Karpas-422 (cell line): ENCODE results near the gene WFIKKN2. TPM values are rescaled to one million over a fixed set of nuclear protein-coding genes. Genes with fewer than 3 reads are reported as not detected.

ENCODE experiments used
- DNase-seq: peaks from one replicate; pipeline ENCODE4 v3.0.0-alpha.2; 2015
- H2AFZ ChIP-seq: fragments of 200-600 bp; sonication (generic); 2 replicates; pipeline ENCODE4 v1.6.1; 2014; ENCODE audit warnings: antibody characterized with exemption, low read length, mixed read lengths
- H3K27ac ChIP-seq: fragments of 200-600 bp; sonication (generic); 2 replicates; pipeline ENCODE4 v1.5.1; 2014; ENCODE audit warnings: mild to moderate bottlenecking, low read length, moderate library complexity
- H3K27me3 ChIP-seq: fragments of 200-600 bp; sonication (generic); 2 replicates; pipeline ENCODE4 v1.6.1; 2014; ENCODE audit warnings: low read length, mixed read lengths
- H3K36me3 ChIP-seq: fragments of 200-600 bp; sonication (generic); 2 replicates; pipeline ENCODE4 v1.6.1; 2014; ENCODE audit warnings: low read length, mixed read lengths; ENCODE audit not compliant: insufficient read depth
- H3K4me1 ChIP-seq: fragments of 200-600 bp; sonication (generic); 2 replicates; pipeline ENCODE4 v1.6.1; 2014; ENCODE audit warnings: mild to moderate bottlenecking, low read length, mixed read lengths
- H3K4me2 ChIP-seq: fragments of 200-600 bp; sonication (generic); 2 replicates; pipeline ENCODE4 v1.6.1; 2014; ENCODE audit warnings: low read length, low read depth, mild to moderate bottlenecking; ENCODE audit not compliant: poor library complexity, severe bottlenecking
- H3K4me3 ChIP-seq: fragments of 200-600 bp; sonication (generic); 2 replicates; pipeline ENCODE4 v1.5.1; 2014; ENCODE audit warnings: mild to moderate bottlenecking, antibody characterized with exemption, low read length, mixed read lengths
- H3K79me2 ChIP-seq: fragments of 200-600 bp; sonication (generic); 2 replicates; pipeline ENCODE4 v1.6.1; 2014; ENCODE audit warnings: mild to moderate bottlenecking, low read length, mixed read lengths
- H3K9ac ChIP-seq: fragments of 200-600 bp; sonication (generic); 2 replicates; pipeline ENCODE4 v1.6.0; 2014; ENCODE audit warnings: low read length
- H3K9me2 ChIP-seq: fragments of 200-600 bp; sonication (generic), shearing (Covaris generic); replicated peaks from 2 replicates; pipeline ENCODE4 v1.6.0; 2014; ENCODE audit warnings: mild to moderate bottlenecking, low read length, moderate library complexity; ENCODE audit not compliant: insufficient read depth
- H3K9me3 ChIP-seq: fragments of 300-700, 200-600 bp; sonication (generic); 2 replicates; pipeline ENCODE4 v1.6.1; 2014; ENCODE audit warnings: low read length, mixed read lengths
- H4K20me1 ChIP-seq: fragments of 200-600 bp; sonication (generic); 2 replicates; pipeline ENCODE4 v1.6.1; 2014; ENCODE audit warnings: mild to moderate bottlenecking, antibody characterized with exemption, low read length, low read depth; ENCODE audit not compliant: insufficient read depth
- total RNA-seq: library from RNA; depleted of rRNA; stranded (reverse); fragments of >200 nt; shearing (Covaris generic); gene quantifications from 2 replicates; pipeline ENCODE4 v1.2.3, GENCODE V29; 2014; ENCODE audit warnings: low replicate concordance

The WFIKKN2 gene
- total RNA-seq, 1 experiment from 2014 or later, result not detected

DNA sequence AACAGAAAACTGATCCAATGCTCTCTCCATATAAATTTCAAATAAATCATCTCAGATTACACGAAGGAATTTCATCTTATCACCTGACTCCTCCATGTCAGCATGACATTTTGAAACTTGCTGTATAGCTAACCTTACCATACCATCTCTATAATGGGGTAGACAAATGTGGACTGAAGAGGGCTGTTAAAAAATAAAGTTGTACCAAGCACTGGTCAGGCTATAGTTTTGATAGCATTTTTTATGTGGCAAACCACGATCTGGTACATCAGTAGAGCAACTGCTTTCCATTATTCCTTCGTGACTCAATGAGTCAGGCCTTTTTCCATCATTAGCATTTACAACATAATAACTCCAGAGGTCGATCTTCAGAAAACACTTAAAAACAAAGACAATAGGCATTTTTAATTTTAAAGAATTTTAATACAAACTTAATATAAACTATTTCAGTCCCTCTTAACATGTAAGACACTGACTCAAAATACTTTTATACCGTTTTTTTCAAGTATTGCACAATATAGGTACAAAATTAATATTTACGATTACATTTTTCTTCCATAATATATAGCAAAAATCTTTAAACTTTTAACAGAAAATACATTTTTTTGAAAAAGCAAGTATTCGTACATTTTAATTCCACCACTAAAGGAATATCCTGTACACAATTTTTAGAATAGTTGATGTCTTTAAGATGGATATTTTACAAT is 26.6 kb downstream of the WFIKKN2 start:
- Histone ChIP-seq H3K9me2 (no peaks in the 10 kb centered on the region), H3K4me2 (no peak overlapping the region), H3K9me3 (no peaks in the 10 kb centered on the region), H3K27me3 (no peaks in the 10 kb centered on the region), H4K20me1 (peaks cover 35% of the 10 kb centered on the region), H3K9ac (no peak overlapping the region), H3K4me1 (peaks cover 14% of the 10 kb centered on the region), H3K4me3 (no peak overlapping the region), H2AFZ (no peak overlapping the region), H3K27ac (no peak overlapping the region), H3K36me3 (peaks cover 23% of the 10 kb centered on the region), H3K79me2 (peaks cover 20% of the 10 kb centered on the region)
- DNase-seq, result no peak

DNA sequence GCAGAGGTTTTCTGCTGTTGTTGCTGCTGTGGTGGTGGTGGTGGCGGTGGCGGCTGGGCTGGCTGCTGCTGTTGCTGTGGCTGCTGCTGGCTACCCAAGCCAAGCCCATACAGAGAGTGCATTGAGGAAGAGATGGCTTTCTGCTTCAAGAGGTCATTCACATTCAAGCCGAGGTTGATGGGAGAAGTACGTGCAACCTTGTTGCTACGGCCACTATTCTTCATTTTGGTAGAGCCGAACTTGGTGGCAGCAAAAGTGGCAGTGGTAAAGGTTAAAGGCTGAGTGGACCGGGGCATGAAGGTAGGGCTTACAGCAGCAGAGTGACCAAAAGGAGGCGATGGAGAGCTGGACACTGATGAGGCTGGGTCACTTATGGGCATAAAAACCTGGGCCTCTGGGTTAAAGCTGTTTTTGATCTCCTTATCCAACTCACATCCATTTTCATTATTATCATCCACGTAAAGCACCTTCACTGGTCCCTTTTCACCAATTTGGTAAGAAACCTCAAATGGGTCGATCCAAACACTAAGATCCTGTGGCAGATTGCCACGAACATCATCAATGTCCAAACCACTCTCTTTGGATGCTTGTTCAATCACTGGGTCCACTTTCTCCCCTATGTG is 27.9 kb downstream of the WFIKKN2 start:
- H3K27me3 ChIP-seq, result no peaks in the 10 kb centered on the region
- no peak overlapping the region for H3K27ac ChIP-seq
- peaks cover 35% of the 10 kb centered on the region for H4K20me1 ChIP-seq
- no peak overlapping the region for H2AFZ ChIP-seq
- no peaks in the 10 kb centered on the region for H3K9me3 ChIP-seq
- DNase-seq, result no peak
- no peak overlapping the region for H3K4me3 ChIP-seq
- H3K36me3 ChIP-seq, result peaks cover 23% of the 10 kb centered on the region
- peaks cover 20% of the 10 kb centered on the region for H3K79me2 ChIP-seq
- no peaks in the 10 kb centered on the region for H3K9me2 ChIP-seq
- H3K4me1 ChIP-seq, result peaks cover 24% of the 10 kb centered on the region
- H3K4me2 ChIP-seq, result no peak overlapping the region
- no peak overlapping the region for H3K9ac ChIP-seq

DNA sequence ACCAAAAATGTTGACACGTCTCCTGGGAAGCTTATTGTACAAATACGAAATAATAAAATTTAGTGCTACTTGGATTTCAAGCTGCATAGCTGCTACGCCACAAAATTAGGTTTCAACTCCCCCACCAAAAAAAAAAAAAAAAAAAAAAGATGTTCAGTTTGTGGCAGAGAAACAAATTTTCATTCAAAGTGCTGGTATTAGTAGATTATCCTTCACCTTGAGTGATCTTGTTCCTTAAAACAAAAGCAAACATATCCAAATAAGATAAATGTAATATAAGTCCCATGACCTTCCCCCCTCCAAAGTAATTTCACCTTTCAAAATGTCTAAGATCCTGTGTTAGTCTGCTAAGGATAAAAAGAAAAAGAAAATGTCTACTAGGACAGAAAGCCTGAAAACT is 28.5 kb downstream of the WFIKKN2 start:
- H3K79me2 ChIP-seq, result peaks cover 20% of the 10 kb centered on the region
- H3K9ac ChIP-seq, result no peak overlapping the region; the same call in 1 of the 2 replicates

DNA sequence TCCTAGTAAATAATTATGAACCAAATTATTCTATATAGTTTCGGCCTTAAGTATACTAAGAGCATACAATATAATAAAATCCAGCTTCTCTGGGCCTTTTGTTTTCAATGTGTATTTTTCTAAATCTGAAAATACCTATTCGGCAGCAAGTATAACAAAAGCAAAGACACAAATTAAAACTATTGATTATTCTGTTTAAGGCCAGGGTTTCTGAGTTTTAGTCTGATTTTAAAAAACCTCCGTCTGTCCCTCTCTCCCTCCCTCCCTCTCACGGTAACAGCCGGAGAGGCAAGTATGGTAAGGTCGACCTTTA is 29.3 kb downstream of the WFIKKN2 start:
- Histone ChIP-seq H3K4me3 (peak overlapping the region; percentile 84), H3K27ac (no peak overlapping the region), H3K36me3 (peaks cover 23% of the 10 kb centered on the region), H3K79me2 (peaks cover 20% of the 10 kb centered on the region), H3K27me3 (no peaks in the 10 kb centered on the region), H3K9me2 (no peaks in the 10 kb centered on the region), H4K20me1 (peaks cover 35% of the 10 kb centered on the region), H2AFZ (no peak overlapping the region), H3K9me3 (no peaks in the 10 kb centered on the region), H3K4me1 (peaks cover 28% of the 10 kb centered on the region), H3K4me2 (peak overlapping the region; percentile 91), H3K9ac (peak overlapping the region; percentile 93)
- DNase-seq, result peak; percentile 61

More for the DNA sequence above, 28.5 kb downstream of the WFIKKN2 start:
- DNase-seq, result no peak
- Histone ChIP-seq H3K9me2 (no peaks in the 10 kb centered on the region), H3K9me3 (no peaks in the 10 kb centered on the region), H4K20me1 (peaks cover 35% of the 10 kb centered on the region), H3K27me3 (no peaks in the 10 kb centered on the region), H3K4me2 (peak overlapping the region; percentile 91), H3K27ac (no peak overlapping the region), H3K36me3 (peaks cover 23% of the 10 kb centered on the region), H3K4me1 (peaks cover 28% of the 10 kb centered on the region), H3K4me3 (peak overlapping the region; percentile 84; the same call in 1 of the 2 replicates), H2AFZ (no peak overlapping the region)

DNA sequence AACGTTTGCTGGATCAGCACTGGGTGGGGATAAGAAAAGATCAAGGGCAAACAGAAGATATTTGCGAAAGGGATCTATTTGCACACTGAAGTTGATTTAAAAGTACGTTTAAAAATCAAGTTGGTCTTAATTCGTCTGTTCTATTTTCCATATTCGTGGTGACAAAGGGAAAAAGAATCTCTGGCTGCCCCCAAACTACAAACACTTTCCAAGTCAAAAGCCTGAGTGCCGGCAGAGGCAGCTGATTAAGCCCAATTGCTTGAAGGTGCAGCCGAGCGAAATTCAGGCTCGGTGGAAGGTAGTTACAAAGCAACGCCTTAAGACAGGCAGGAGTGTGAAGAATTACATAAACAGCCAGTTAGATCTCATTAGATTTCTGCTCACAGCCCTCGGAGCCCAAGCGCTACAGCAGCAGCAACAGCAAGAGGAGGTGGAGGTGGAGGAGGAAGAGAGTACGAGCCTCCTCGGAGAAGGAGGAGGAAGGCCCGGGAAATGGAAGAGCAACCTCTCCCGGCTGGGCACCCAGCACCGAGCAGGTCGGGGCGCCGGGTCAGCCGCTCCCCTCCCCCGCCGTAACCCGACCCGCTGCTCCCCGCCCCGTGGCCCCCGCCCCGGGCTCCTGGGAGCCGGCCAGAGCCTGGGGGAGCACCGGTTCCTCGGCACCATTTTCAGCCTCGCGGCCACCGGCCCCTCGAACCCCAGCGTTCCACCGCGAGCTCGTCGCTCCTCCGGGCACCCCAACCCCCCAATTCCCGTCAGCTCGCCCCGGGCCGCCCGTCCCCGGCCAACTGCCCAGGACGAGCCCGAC is 29.9 kb downstream of the WFIKKN2 start:
- Histone ChIP-seq H3K27ac (peak overlapping the region; percentile 49), H4K20me1 (peaks cover 35% of the 10 kb centered on the region), H3K9me2 (no peaks in the 10 kb centered on the region), H3K36me3 (peaks cover 23% of the 10 kb centered on the region), H3K4me1 (peaks cover 28% of the 10 kb centered on the region), H3K4me3 (peak overlapping the region; percentile 84), H2AFZ (no peak overlapping the region; the same call in 1 of the 2 replicates), H3K79me2 (peaks cover 20% of the 10 kb centered on the region), H3K9ac (peak overlapping the region; percentile 93), H3K4me2 (peak overlapping the region; percentile 91), H3K9me3 (no peaks in the 10 kb centered on the region), H3K27me3 (no peaks in the 10 kb centered on the region)
- DNase-seq, result peak; percentile 77

DNA sequence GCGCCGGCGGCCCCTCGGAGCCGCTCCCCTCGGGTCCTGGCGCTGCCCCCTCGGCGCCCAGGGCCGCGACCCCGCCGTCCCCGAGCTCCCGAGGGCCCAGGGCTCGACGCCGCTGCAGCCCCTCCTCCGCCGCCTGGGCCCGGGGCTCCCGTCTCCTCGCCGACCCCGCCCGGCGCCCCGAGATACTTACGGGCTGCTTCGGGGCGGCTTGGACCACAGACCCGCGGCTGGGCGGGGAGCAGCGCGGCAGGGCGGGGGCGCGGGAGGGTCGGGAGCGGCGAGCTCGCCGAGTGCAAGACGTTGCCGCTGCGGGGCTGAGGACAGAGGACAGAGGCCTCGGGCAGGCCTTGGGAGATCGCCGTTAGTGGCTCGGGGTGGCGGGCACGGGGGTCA is 30.5 kb downstream of the WFIKKN2 start:
- Histone ChIP-seq H3K9me2 (no peaks in the 10 kb centered on the region), H3K36me3 (peaks cover 23% of the 10 kb centered on the region), H3K9me3 (no peaks in the 10 kb centered on the region), H3K4me3 (peak overlapping the region; percentile 84), H3K27ac (peak overlapping the region; percentile 49), H3K79me2 (peaks cover 20% of the 10 kb centered on the region), H2AFZ (no peak overlapping the region), H4K20me1 (peaks cover 35% of the 10 kb centered on the region), H3K4me1 (peaks cover 28% of the 10 kb centered on the region), H3K27me3 (no peaks in the 10 kb centered on the region), H3K4me2 (peak overlapping the region; percentile 91), H3K9ac (peak overlapping the region; percentile 93)
- DNase-seq, result no peak

DNA sequence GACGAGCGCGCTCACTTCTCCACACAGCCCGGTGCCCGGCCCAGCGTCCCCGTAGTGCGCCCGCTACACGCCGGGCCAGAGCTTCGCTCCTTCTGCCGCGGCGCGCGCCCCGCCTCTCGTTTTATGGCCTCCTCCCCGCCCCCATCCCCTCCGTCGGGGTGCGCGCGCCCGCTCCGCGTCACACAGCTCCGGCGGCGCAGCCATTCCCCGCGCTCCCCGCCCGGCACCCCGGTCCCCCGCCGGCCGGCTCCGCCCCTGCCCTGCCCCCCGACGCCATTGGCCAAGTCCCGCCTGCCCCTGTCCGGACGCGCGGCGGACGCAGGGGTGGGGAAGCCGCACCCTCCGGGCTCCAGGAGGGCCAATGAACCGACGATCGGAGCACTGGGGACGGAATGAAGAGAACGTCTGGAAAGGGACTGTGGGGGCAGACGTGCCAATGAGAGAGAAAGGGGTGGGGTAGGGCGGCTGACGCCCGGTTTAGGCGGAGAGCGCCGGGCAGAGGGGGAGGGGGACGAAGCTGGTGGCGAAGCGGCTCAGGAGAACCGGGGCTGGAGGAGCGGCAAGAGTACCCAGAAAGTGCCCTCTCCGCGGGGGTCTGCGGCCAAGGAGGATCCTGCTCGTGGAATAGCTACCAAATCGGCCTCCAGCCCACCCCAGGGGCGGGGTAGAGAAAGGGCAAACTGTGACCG is 31.0 kb downstream of the WFIKKN2 start, which contains the start of gene TOB1:
TSS of gene TOB1 (minus strand) at position 94 of the 689 bp plus-strand sequence. CDS start 2,337 bp downstream, outside the sequence.
- DNase-seq, result peak; percentile 99
- Histone ChIP-seq H3K36me3 (peaks cover 23% of the 10 kb centered on the region), H3K4me2 (peak within 1 kb of the TSS; percentile 91), H3K4me3 (peak within 1 kb of the TSS; percentile 87), H3K9ac (peak within 1 kb of the TSS; percentile 93), H4K20me1 (peaks cover 33% of the 10 kb centered on the region), H3K27ac (peak within 1 kb of the TSS; percentile 96), H3K9me2 (no peaks in the 10 kb centered on the region), H3K79me2 (peaks cover 20% of the 10 kb centered on the region), H3K4me1 (peaks cover 28% of the 10 kb centered on the region), H3K9me3 (no peaks in the 10 kb centered on the region), H3K27me3 (no peaks in the 10 kb centered on the region), H2AFZ (peak within 1 kb of the TSS; percentile 55; the same call in 1 of the 2 replicates)
